Fibroblast of mammary gland (primary cell): ENCODE data around the gene JAZF1.

Source experiments
- DNase-seq: peaks from one replicate; pipeline ENCODE4 v3.0.0-alpha.2; 2010; ENCODE audit warnings: low read depth
- H3K4me3 ChIP-seq: 2 replicates; pipeline ENCODE4 v1.5.1; 2011; ENCODE audit warnings: low read depth, mild to moderate bottlenecking, low read length, moderate library complexity; ENCODE audit not compliant: control insufficient read depth
- TF ChIP-seq, protein P1 (sequence below): conservative IDR thresholded peaks from 2 replicates; pipeline ENCODE4 v1.5.1; 2011; ENCODE audit warnings: low read depth, low read length, inconsistent platforms; ENCODE audit not compliant: control insufficient read depth, insufficient read depth

JAZF1 gene

DNA sequence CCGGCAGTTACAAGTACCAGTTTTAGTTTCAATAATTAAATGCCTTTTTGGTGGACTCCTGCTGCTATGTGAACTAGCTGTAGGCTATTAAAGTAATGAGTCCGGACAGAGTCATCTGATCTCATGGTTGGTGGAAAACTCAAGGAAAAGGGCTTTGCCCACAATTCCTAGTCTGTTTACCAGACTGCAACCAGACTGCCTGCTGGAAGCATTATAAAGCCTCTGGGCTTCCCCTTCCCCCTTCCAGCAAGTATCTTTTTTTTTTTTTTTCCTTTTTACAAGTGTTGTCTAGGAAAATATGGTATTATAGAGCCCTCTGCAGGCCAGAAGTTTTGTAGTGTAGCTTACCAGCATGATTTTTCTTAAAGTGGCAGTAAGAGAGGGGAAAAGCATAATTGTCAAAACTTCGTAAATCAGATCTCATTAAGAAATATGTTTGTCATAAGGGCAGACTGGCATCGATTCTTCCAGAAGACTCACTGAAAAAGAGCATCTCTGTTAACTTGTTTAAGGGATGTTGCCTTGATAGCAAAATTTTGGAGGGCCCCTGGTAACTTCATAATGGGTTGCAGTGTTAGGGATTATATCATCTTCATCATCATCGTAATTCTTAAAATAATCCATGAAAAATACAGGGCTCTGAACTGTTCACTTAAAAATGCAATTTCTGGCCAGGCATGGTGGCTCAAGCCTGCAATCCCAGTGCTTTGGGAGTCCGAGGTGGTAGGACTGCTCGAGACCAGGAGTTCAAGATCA, 259.3 kb downstream of the JAZF1 start:
- H3K4me3 ChIP-seq = no peak overlapping the region
- TF ChIP-seq, protein P1, sequence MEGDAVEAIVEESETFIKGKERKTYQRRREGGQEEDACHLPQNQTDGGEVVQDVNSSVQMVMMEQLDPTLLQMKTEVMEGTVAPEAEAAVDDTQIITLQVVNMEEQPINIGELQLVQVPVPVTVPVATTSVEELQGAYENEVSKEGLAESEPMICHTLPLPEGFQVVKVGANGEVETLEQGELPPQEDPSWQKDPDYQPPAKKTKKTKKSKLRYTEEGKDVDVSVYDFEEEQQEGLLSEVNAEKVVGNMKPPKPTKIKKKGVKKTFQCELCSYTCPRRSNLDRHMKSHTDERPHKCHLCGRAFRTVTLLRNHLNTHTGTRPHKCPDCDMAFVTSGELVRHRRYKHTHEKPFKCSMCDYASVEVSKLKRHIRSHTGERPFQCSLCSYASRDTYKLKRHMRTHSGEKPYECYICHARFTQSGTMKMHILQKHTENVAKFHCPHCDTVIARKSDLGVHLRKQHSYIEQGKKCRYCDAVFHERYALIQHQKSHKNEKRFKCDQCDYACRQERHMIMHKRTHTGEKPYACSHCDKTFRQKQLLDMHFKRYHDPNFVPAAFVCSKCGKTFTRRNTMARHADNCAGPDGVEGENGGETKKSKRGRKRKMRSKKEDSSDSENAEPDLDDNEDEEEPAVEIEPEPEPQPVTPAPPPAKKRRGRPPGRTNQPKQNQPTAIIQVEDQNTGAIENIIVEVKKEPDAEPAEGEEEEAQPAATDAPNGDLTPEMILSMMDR = peak; percentile 51
- DNase-seq = peak; percentile 82

GRCh38 chr7:27920281-27920946, 260.2 kb downstream of the JAZF1 start:
- H3K4me3 ChIP-seq = no peak overlapping the region
- no peak for DNase-seq
- TF ChIP-seq, protein P1 = no peak

GRCh38 chr7:27918503-27918902, 262.1 kb downstream of the JAZF1 start:
- TF ChIP-seq, protein P1 = no peak
- no peak overlapping the region for H3K4me3 ChIP-seq
- no peak for DNase-seq

DNA sequence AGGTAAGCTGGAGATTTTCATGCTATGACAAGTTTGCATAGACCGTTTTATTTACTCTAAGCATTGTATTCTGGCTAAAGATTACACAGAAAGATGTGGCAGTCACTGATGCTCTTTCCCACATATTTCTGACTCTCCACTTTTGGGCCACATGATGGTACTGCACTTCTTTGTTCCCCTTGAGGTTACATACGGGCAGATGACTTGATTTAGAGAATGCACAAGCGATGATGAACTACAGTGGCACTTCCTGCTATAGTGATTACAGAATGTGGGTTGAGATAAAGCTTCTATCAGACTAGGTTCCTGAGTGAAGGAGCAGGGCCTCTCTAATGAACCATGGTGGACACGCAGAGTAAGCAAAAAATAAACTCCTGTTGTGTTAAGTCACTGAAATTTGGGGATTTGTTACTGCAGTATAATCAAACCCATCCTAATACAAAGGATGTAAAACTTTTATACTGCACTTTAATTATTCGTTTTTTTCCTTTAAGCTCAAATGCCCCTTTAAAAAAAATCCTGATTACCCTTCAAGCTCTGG, 262.8 kb downstream of the JAZF1 start:
- no peak overlapping the region for H3K4me3 ChIP-seq
- TF ChIP-seq, protein P1 = no peak
- peak; percentile 20 for DNase-seq

DNA sequence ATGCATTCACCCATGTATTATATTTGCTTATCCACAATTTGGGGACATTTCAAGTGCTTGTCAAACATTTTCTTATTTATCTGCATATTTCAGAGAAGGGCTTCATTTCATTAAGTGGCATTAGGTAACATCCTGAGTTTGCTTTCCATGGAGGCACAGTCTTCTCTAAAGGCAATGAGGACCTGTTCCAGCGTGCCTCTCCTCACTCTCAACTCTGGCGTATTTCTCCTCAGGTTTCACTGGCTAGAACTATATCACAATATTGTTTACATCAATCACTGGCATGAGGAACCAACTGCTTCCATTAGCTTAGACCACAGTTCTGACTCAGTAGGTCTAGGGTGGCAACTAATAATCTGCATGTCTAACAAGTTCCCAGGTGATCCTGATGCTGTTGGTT, 263.5 kb downstream of the JAZF1 start:
- no peak for DNase-seq
- no peak overlapping the region for H3K4me3 ChIP-seq
- TF ChIP-seq, protein P1 = no peak

DNA sequence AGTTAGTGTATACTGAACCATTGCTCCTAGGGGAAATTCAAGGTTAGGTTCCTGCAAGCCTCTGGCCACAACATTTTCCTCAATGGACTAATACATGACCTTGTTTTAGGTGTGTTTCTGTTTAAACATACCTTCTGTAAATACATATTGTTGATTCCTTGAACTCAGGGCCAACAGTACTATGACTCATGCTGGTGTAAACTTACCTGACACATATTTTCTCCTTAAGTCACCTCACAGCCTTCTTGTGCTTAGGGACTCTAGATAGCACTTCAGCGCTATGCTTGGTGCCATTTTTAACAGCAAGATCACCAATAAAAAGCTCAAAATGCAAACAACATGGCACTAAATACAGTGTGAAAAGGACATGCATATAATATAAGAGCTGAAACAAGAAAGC, 264.2 kb downstream of the JAZF1 start:
- no peak for DNase-seq

More for the DNA sequence above, 264.2 kb downstream of the JAZF1 start:
- H3K4me3 ChIP-seq = no peak overlapping the region
- TF ChIP-seq, protein P1 = no peak
